KBM-7 (cell line): ENCODE data around the gene FRS2.

Experiments used
- DNase-seq: peaks from one replicate; pipeline ENCODE4 v3.0.0-alpha.2; 2015
- in situ Hi-C: fragments of 300-500 bp; cut with MboI; formaldehyde crosslinking; loops from 2 replicates; pipeline ENCODE4 v1.14.3; 2020; ENCODE audit warnings: low sequenced_read_pairs, low pct_unique_long_range_greater_than_20kb, mixed read lengths

The FRS2 gene

GRCh38 chr12:69457433-69457832, 12.8 kb upstream of the FRS2 start:
- DNase-seq, result no peak
- in situ Hi-C loops, result no loop called here

- no peak for DNase-seq
- in situ Hi-C loops, result no loop called here
Measured at GRCh38 chr12:69459477-69459876, 10.7 kb upstream of the FRS2 start.

GRCh38 chr12:69464428-69464827, 5.8 kb upstream of the FRS2 start:
- in situ Hi-C loops, result no loop called here
- peak; percentile 18 for DNase-seq

- no peak for DNase-seq
- in situ Hi-C loops, result no loop called here
Measured at GRCh38 chr12:69466867-69467266, 3.3 kb upstream of the FRS2 start.

- in situ Hi-C loops, result no loop called here
- DNase-seq, result no peak
Measured at GRCh38 chr12:69467366-69467765, 2.8 kb upstream of the FRS2 start.

- no peak for DNase-seq
- in situ Hi-C loops, result no loop called here
Measured at GRCh38 chr12:69468237-69469026, 1.8 kb upstream of the FRS2 start.

GRCh38 chr12:69469854-69470188, 367 bp upstream of the FRS2 start:
- no peak for DNase-seq
- in situ Hi-C loops, result no loop called here

- in situ Hi-C loops, result no loop called here
- no peak for DNase-seq
Measured at GRCh38 chr12:69471076-69471430, 865 bp downstream of the FRS2 start.

GRCh38 chr12:69471667-69472385, 1.6 kb downstream of the FRS2 start:
- in situ Hi-C loops, result no loop called here
- DNase-seq, result no peak

- in situ Hi-C loops, result no loop called here
- no peak for DNase-seq
Measured at GRCh38 chr12:69473262-69473661, 3.1 kb downstream of the FRS2 start.

GRCh38 chr12:69474456-69474855, 4.3 kb downstream of the FRS2 start:
- no peak for DNase-seq
- in situ Hi-C loops, result no loop called here

GRCh38 chr12:69475237-69475975, 5.2 kb downstream of the FRS2 start:
- in situ Hi-C loops, result no loop called here
- no peak for DNase-seq

- in situ Hi-C loops, result no loop called here
- DNase-seq, result no peak
Measured at GRCh38 chr12:69476276-69477017, 6.3 kb downstream of the FRS2 start.

- in situ Hi-C loops, result no loop called here
- no peak for DNase-seq
Measured at GRCh38 chr12:69479675-69480074, 9.5 kb downstream of the FRS2 start.

- no peak for DNase-seq
- in situ Hi-C loops, result no loop called here
Measured at GRCh38 chr12:69480698-69481097, 10.5 kb downstream of the FRS2 start.

GRCh38 chr12:69481133-69481532, 10.9 kb downstream of the FRS2 start:
- no peak for DNase-seq
- in situ Hi-C loops, result no loop called here

GRCh38 chr12:69483700-69484099, 13.5 kb downstream of the FRS2 start:
- no peak for DNase-seq
- in situ Hi-C loops, result no loop called here

GRCh38 chr12:69484428-69484827, 14.2 kb downstream of the FRS2 start:
- DNase-seq, result no peak
- in situ Hi-C loops, result no loop called here

GRCh38 chr12:69490920-69491643, 20.9 kb downstream of the FRS2 start:
- in situ Hi-C loops, result no loop called here
- peak; percentile 25 for DNase-seq
